Measurements from ENCODE around the gene ADD1. TPM values are rescaled to one million over a fixed set of nuclear protein-coding genes. Genes with fewer than 3 reads are reported as not detected.

The ADD1 gene
- total RNA-seq, 1 experiment from 2014 or later = 163 TPM

- no peak overlapping the region for H2BK5ac ChIP-seq (ENCODE audit: insufficient read length, low read length)
- H3K23ac ChIP-seq (ENCODE audit: insufficient read length, low read depth, low read length) = no peak overlapping the region
- no peak overlapping the region for H3K27ac ChIP-seq (ENCODE audit: insufficient read length, low read depth, low read length)
- H2AK5ac ChIP-seq (ENCODE audit: insufficient read length, low read length) = no peak overlapping the region
- Mint-ChIP-seq H3K36me3 (ENCODE audit: insufficient read depth in 1 of 3, low read depth in 3 of 3) (peaks cover 19 to 38% (median 28%) of the 10 kb centered on the region in 3 experiments; a peak in 6 of 7 replicates), H3K27me3 (ENCODE audit: low read depth) (no peaks in the 10 kb centered on the region), H3K27ac (peak overlapping the region in 1 of 3 experiments; percentile 78; a peak in 1 of 7 replicates), H3K4me1 (peaks cover 2 to 15% of the 10 kb centered on the region in 2 experiments; a peak in 3 of 4 replicates), H3K9me3 (no peaks in the 10 kb centered on the region), H3K4me3 (no peak overlapping the region)
- no peak overlapping the region for H2BK12ac ChIP-seq (ENCODE audit: insufficient read length, low read depth, low read length)
- peaks cover 7% of the 10 kb centered on the region; the same call in 1 of the 2 replicates for H3K79me2 ChIP-seq (ENCODE audit: insufficient read depth, low read length)
- no peaks in the 10 kb centered on the region for H4K20me1 ChIP-seq (ENCODE audit: control insufficient read depth, insufficient read depth, insufficient read length)
- DNase-seq = no peak
- no peak overlapping the region for H3K9ac ChIP-seq (ENCODE audit: extremely low read depth, insufficient read length, low read length)
- no peak overlapping the region for H4K8ac ChIP-seq (replicated peaks; ENCODE audit: insufficient read length, low read depth, low read length)
- no CpG with 5 or more reads among the region's 3 CpGs for WGBS (ENCODE audit: extremely low coverage, insufficient read length, low lambda C conversion rate)
- H2BK20ac ChIP-seq (ENCODE audit: low read depth, low read length, poor library complexity, severe bottlenecking) = no peak overlapping the region
- H3K9me3 ChIP-seq (ENCODE audit: control insufficient read depth, low read depth, low read length) = no peaks in the 10 kb centered on the region
- no peak for TF ChIP-seq CTCF (conservative IDR thresholded peaks at IDR 0.05)
- no peak overlapping the region for H2BK120ac ChIP-seq (ENCODE audit: low read depth, low read length, poor library complexity, severe bottlenecking)
- H3K56ac ChIP-seq (ENCODE audit: insufficient read length, low read depth, low read length) = no peak overlapping the region
- no peaks in the 10 kb centered on the region for H3K23me2 ChIP-seq (ENCODE audit: insufficient read length, low read depth, low read length, poor library complexity, severe bottlenecking)
- H3K18ac ChIP-seq (ENCODE audit: insufficient read length, low read depth, low read length) = no peak overlapping the region
- H3T11ph ChIP-seq (ENCODE audit: low read length) = no peak overlapping the region
- no peak overlapping the region for H3K4me2 ChIP-seq (ENCODE audit: insufficient read depth, insufficient read length, low read length)
- no peak overlapping the region for H3K4ac ChIP-seq (ENCODE audit: low read depth, low read length)
- H3K14ac ChIP-seq (ENCODE audit: insufficient read depth, low read length) = no peak overlapping the region
- no peak overlapping the region for H4K5ac ChIP-seq (ENCODE audit: insufficient read length, low read depth, low read length)
- no peak overlapping the region for H4K91ac ChIP-seq (ENCODE audit: insufficient read length, low read depth, low read length)
- H3K27me3 ChIP-seq (ENCODE audit: insufficient read depth, low read length) = no peaks in the 10 kb centered on the region
- no peak overlapping the region for H2AFZ ChIP-seq (ENCODE audit: low read length)
- H3K4me1 ChIP-seq (ENCODE audit: insufficient read depth, low read length) = no peaks in the 10 kb centered on the region
- no peak overlapping the region for H2BK15ac ChIP-seq (ENCODE audit: low read depth, low read length)
- no peaks in the 10 kb centered on the region for H3K79me1 ChIP-seq (ENCODE audit: insufficient read depth, low read depth, low read length, poor library complexity, severe bottlenecking)
Measured at GRCh38 chr4:2875556-2875955, 31.9 kb downstream of the ADD1 start.
